ES-I3 (cell line): ENCODE results near the gene HPD.

ENCODE experiments used
- H3K36me3 ChIP-seq: 2 replicates; pipeline ENCODE4 v1.6.1; 2013; ENCODE audit warnings: mild to moderate bottlenecking, low read length, control low read depth, moderate library complexity; ENCODE audit not compliant: insufficient read depth
- H3K4me1 ChIP-seq: 2 replicates; pipeline ENCODE4 v1.6.1; 2013; ENCODE audit warnings: mild to moderate bottlenecking, control low read depth, low read length; ENCODE audit not compliant: insufficient read depth
- H3K9ac ChIP-seq: 2 replicates; pipeline ENCODE4 v1.6.1; 2013; ENCODE audit warnings: low read depth, mild to moderate bottlenecking, low read length, moderate library complexity
- H3K9me3 ChIP-seq: 2 replicates; pipeline ENCODE4 v1.6.1; 2013; ENCODE audit warnings: mild to moderate bottlenecking, low read length, moderate library complexity; ENCODE audit not compliant: control insufficient read depth, insufficient read depth

Gene HPD

GRCh38 chr12:121828306-121828705 is 30.4 kb downstream of the HPD start:
- Histone ChIP-seq H3K36me3 (peaks cover 2% of the 10 kb centered on the region; the same call in 1 of the 2 replicates), H3K9ac (no peak overlapping the region), H3K4me1 (no peaks in the 10 kb centered on the region), H3K9me3 (no peaks in the 10 kb centered on the region)

GRCh38 chr12:121827351-121828099 is 31.1 kb downstream of the HPD start:
- peaks cover 2% of the 10 kb centered on the region; the same call in 1 of the 2 replicates for H3K36me3 ChIP-seq
- H3K9ac ChIP-seq: no peak overlapping the region
- no peaks in the 10 kb centered on the region for H3K4me1 ChIP-seq
- no peaks in the 10 kb centered on the region for H3K9me3 ChIP-seq

GRCh38 chr12:121826318-121827150 is 32.1 kb downstream of the HPD start:
- H3K36me3 ChIP-seq: no peaks in the 10 kb centered on the region
- H3K9me3 ChIP-seq: no peaks in the 10 kb centered on the region
- no peak overlapping the region for H3K9ac ChIP-seq
- no peaks in the 10 kb centered on the region for H3K4me1 ChIP-seq

- Histone ChIP-seq H3K9ac (no peak overlapping the region), H3K4me1 (no peaks in the 10 kb centered on the region), H3K36me3 (no peaks in the 10 kb centered on the region), H3K9me3 (no peaks in the 10 kb centered on the region)
Observed at GRCh38 chr12:121825041-121825523, 33.6 kb downstream of the HPD start.

- Histone ChIP-seq H3K9ac (no peak overlapping the region), H3K9me3 (no peaks in the 10 kb centered on the region), H3K36me3 (0 out of 2 replicates have a peak, but pooled peaks cover 5% of the 10 kb centered on the region), H3K4me1 (no peaks in the 10 kb centered on the region)
Observed at GRCh38 chr12:121823727-121824115, 34.9 kb downstream of the HPD start.

DNA sequence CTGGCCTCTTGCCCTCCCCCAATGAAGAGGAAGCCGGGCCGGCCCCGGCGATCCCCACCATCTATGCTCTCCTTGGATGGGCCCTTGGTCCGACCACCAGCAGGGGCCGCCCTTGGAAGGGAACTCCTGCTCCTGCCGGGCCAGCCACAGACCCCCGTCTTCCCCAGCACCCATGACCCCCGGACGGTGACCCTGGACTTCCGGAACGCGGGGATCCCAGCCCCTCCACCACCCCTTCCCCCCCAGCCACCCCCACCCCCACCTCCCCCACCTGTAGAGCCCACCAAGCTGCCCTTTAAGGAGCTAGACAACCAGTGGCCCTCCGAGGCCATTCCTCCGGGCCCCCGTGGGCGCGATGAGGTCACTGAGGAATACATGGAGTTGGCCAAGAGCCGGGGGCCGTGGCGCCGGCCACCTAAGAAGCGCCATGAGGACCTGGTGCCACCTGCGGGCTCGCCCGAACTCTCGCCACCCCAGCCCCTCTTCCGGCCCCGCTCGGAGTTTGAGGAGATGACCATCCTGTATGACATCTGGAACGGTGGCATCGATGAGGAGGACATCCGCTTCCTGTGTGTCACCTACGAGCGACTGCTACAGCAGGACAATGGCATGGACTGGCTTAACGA is 35.4 kb downstream of the HPD start:
- Histone ChIP-seq H3K4me1 (no peaks in the 10 kb centered on the region), H3K9ac (no peak overlapping the region), H3K36me3 (0 out of 2 replicates have a peak, but pooled peaks cover 5% of the 10 kb centered on the region), H3K9me3 (no peaks in the 10 kb centered on the region)

GRCh38 chr12:121822393-121823100 is 36.1 kb downstream of the HPD start:
- H3K9ac ChIP-seq: no peak overlapping the region
- peaks cover 5% of the 10 kb centered on the region; the same call in 1 of the 2 replicates for H3K36me3 ChIP-seq
- no peaks in the 10 kb centered on the region for H3K9me3 ChIP-seq
- no peaks in the 10 kb centered on the region for H3K4me1 ChIP-seq

DNA sequence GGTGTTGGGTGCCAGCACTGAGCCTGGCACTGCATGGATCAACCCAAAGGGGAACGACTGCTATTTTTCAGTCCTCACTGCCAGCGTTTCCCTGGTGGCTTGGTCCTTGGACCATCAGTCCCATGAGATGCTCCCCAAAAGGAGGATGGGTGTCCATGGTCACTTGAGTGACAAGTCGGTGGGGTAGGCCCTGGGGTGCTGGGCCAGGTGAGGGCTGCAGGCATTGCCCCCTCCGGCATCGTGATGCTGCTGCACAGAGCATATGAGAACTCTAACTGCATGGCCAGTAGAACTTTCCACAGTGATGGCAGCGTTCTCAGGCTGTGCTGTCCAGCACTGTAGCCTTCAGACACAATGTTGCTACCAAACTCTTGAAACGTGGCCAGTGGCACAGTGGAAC is 38.6 kb downstream of the HPD start:
- H3K36me3 ChIP-seq: peaks cover 5% of the 10 kb centered on the region; the same call in 1 of the 2 replicates
- no peak overlapping the region for H3K9ac ChIP-seq
- H3K4me1 ChIP-seq: no peaks in the 10 kb centered on the region
- H3K9me3 ChIP-seq: no peaks in the 10 kb centered on the region

GRCh38 chr12:121819212-121819949 is 39.3 kb downstream of the HPD start:
- Histone ChIP-seq H3K36me3 (peaks cover 5% of the 10 kb centered on the region; the same call in 1 of the 2 replicates), H3K4me1 (no peaks in the 10 kb centered on the region), H3K9ac (no peak overlapping the region), H3K9me3 (no peaks in the 10 kb centered on the region)

- no peak overlapping the region for H3K9ac ChIP-seq
- peaks cover 5% of the 10 kb centered on the region; the same call in 1 of the 2 replicates for H3K36me3 ChIP-seq
- H3K9me3 ChIP-seq: no peaks in the 10 kb centered on the region
- no peaks in the 10 kb centered on the region for H3K4me1 ChIP-seq
Observed at GRCh38 chr12:121817648-121818043, 41.0 kb downstream of the HPD start.

DNA sequence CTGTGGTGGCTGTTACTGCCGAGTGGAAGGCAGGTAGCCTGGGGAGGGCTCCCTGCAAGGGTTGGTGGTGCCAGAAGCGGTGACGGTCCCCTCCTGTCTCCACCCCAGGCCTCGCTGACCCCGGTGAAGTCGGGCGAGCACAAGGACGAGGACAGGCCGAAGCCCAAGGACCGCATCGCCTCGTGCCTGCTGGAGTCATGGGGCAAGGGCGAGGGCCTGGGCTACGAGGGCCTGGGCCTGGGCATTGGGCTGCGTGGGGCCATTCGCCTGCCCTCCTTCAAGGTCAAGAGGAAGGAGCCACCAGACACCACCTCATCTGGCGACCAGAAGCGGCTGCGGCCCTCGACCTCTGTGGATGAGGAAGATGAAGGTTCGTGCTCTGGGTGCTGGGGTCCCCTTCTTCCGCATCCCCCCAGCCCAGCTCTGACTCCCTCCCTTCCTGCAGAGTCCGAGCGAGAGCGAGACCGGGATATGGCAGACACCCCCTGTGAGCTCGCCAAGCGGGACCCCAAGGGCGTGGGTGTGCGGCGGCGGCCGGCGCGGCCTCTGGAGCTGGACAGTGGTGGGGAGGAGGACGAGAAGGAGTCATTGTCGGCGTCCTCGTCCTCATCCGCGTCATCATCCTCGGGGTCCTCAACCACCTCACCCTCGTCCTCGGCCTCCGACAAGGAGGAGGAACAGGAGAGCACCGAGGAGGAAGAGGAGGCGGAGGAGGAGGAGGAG is 41.6 kb downstream of the HPD start:
- H3K9ac ChIP-seq: no peak overlapping the region

DNA sequence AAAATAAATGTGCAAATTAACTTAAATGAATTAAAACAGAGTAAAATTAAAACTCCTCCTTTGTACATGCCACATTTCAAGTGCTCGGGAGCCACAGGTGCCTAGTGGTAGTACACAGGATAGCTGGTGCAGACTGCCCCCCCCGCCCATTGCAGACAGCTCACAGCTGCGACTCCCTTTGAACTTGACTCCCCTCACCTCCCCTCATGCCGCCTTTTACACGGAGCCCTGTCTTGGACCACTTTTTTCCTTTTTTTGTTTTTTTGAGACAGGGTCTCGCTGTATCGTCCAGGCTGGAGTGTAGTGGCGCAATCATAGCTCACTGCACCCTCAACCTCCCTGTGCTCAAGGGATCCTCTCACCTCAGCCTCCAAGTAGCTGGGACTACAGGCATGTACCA is 43.4 kb downstream of the HPD start:
- peaks cover 8% of the 10 kb centered on the region for H3K4me1 ChIP-seq
- peaks cover 5% of the 10 kb centered on the region; the same call in 1 of the 2 replicates for H3K36me3 ChIP-seq
- no peaks in the 10 kb centered on the region for H3K9me3 ChIP-seq
- no peak overlapping the region for H3K9ac ChIP-seq

More for the DNA sequence above, 41.6 kb downstream of the HPD start:
- no peaks in the 10 kb centered on the region for H3K9me3 ChIP-seq
- H3K4me1 ChIP-seq: no peaks in the 10 kb centered on the region
- peaks cover 5% of the 10 kb centered on the region; the same call in 1 of the 2 replicates for H3K36me3 ChIP-seq
